Activated CD4-positive, alpha-beta T cell treated with anti-CD3 and anti-CD28 coated beads, Interleukin-2, amount 50 U/mL, for 24 hours (primary cell): Measurements from ENCODE around the gene ALDH1L1.

Experiments used
- DNase-seq, 2 donors: peaks; one replicate each; pipeline ENCODE4 v3.0.0-alpha.2; 2020; ENCODE audit warnings: low read depth in 1 of 2, low spot score in 1 of 2

Gene ALDH1L1

DNA sequence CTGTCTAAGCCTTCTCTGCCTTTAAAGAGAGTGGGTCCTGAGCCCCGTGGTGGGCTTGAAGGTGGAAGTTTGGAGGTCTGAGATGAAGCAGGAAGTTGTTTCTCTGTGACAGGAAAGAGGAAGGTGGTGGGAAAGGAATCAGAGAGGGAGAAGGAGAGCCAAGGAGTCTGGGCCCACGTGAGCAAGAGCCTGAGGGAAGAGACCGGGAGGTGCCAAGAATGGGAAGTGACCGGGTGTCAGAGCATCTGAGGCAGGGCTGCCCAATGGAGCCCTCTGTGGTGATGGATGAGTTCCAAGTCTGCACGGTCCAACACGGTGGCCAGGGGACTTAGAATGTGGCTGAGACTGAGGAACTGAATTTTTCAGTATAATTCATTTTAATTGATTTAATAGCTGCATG, 24.6 kb downstream of the ALDH1L1 start:
- DNase-seq = no peak

DNA sequence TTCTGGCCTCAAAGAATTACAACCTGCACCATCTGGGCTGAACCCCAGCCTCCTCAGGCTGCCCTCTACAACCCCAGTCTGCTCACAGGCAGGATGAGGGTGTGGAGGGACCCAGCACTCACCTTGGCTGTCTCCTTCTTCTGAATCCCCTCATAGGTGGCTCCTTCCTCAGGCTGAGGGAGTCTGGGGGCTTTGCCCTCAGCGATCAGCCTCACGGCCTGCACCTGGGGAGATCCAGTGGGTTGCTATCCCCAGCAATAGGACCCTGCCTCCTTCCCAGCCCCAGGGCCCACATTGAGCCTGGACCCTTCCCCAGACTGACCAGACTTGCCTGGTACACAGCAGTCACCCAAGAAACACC, 25.1 kb downstream of the ALDH1L1 start:
- DNase-seq = no peak

DNA sequence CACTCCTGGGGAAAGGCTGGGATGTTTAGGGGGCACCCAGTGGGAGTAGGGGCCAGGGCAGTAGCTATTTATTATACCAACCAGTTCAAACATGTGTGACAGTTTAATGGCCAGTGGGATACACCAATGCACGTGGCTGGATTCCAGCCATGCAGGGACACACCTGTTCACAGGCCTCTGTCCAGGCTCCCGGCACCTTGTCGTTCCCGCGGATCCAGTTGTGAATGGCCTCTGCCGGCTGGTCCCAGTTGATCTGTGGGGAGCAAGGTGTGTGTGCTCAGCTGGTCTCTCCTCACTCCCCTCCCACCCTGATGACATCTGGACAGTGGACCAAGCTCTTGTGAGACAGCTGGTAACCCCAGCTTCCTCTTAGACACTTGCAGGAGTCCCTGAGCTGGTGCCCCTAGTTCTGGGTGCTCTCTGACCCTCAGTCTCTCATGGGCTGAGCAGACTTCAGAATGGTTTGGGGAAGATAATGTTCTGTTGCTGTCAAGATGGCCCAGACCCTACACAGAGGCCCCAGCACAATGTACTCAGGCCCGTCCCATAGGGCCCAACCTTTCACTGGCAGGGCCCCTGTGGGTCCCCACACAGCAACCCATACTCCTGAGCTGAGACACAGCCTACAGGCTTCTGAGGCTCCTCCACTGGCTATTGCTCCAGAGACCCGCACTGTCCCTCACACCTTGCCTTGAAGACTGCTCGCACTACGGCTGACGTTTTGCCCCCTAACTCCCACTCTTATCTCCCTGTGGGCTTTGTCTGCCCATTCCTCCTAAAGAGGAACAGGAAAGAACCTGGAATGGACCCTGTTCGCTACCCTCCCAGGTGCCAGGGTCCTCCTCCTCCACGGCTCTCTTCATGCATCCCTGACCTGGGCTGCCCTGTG, 25.8 kb downstream of the ALDH1L1 start:
- no peak for DNase-seq

DNA sequence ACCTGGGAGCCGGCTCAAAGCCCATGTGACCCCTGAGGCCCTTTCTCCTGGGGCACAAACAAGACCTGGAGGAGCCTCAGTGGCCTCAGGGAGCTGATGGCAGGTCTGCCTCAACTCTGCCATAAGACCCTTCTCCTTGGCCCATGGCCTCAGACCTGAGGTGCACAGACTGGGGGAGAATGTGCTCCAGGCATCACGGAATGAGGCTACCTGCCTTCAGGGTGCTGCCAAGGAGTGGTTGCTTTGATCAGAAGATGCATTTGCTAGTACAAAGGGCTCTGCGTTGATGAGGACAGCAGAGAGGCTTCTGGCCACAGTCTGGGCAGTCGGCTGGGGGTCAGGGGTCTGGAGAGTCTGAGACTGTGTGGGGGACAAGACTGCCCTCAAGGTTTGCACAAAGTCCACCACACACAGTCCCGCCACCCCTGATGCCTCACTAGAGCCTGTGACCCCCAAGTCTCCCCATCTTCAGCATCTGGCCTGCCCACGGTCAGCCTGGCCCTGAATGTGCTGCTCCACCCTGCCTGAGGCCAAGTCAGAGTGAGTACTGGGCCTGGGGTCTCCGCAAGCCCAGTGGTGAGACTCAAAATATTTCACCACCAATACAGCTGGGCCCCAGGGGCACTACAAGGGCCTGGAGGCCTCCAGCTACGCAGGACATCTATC, 26.6 kb downstream of the ALDH1L1 start:
- DNase-seq = no peak

DNA sequence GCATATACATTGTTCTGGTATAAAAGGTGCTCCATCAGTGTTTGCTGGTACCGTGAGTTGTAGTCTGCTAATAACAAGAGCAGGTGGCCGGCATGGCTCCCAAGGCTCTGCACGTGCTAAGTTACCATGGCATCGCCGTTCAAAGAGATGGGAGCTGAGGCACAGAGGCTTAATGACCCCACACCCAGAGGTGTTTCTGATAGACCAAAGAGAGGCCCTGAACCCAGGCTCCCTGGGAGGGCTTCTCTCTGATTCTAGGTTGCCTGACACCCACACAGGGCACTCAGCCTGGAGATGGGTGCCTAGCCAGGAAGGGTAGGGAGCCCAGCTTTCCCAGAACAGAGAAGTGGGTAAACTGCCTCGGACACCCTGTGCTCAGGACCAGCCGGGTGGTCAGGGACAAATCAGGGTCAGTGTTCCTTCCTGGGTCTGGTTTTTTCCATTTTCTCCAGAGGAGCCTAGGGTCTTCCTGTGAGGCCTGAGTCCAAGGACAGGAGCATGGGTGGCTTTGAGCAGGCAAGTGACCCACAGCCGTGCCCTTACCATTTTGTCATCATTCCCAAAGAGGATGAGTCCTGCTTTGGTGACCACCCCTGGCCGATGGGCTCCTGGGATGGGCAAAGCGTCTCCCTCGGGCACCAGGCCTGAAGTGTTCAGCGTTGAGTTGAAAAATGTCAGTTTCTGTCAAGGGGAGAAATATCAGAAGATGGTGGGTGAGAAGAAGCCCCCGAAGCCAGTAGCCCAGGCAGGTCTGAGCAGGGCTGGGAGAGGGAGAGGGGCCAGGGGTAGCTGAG, 27.3 kb downstream of the ALDH1L1 start:
- DNase-seq = no peak

DNA sequence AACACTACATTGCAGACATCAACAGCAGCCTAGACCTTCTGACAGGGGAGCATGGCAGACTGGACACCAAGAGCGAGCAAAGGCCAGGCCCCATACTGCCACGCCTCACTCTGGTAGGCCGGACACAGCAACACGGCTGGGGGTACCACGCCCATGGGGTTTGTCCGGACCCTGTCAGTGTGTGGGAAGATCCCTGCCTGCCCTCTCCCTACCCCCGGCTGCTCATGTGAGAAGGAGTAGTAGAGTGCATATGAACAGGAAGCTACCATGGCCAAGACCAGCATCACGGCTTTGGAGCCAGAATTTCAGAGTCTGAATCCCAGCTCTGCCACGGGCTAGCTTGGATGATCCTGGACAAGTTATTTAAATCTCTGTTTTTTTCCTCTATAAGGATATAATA, 27.9 kb downstream of the ALDH1L1 start:
- DNase-seq = no peak

DNA sequence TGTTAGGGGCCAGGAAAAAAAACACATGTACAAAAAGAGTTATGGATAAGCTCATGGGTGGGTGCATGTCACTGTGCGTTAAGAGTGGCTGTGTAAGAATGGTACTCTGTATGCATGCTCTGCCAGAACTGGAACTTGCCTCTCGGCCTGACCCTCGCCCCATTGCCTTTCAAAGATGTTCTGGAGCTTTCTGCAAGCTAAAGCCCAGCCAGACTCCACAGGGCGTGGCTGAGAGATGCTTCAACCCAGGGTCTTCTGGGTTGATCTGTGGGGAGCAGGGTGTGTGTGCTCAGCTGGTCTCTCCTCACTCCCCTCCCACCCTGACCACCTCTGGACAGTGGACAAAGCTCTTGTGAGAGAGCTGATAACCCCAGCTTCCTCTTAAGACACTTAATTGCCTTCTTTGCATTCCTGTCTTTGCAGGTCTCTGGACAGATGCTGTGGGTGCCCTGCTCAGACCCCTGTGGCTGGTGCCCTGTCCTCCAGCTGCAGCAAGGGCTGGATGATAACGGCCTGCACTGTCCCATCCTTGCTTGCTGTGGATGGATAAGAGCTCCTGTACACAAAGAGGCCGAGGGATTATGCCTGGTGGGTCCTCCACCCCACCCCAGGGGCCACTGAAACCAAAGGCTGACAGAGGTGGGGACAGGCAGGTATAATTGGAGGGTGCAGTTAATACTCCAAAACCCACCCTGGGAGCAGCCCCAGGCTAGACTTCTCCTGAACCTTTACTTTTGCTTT, 28.7 kb downstream of the ALDH1L1 start:
- DNase-seq = no peak

DNA sequence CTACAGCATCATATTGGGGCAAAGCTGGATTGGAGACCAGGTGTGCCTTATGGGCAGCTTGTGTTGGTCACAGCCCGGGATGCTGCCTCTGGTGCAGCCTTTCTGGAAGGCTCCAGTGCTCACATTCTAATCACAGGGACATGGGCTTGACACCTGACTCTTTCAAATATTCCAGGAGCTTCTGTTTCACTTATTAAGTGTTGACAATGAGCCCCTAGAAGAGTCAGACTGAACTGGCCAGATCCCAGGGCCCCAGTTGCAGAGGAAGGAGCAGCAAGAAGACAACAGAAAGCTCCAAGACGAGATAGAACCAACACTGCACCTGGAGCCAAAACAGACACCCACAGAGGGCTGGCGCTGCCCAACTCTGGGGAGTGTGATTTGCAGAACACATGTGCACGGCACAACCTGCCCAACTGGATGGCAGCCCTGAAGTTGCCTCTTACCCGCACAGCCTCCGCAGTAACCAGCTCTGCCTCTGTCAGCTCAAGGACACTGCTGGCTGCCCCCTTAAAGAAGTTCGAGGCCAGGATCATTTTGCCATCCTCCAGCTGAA, 30.3 kb downstream of the ALDH1L1 start:
- no peak for DNase-seq

DNA sequence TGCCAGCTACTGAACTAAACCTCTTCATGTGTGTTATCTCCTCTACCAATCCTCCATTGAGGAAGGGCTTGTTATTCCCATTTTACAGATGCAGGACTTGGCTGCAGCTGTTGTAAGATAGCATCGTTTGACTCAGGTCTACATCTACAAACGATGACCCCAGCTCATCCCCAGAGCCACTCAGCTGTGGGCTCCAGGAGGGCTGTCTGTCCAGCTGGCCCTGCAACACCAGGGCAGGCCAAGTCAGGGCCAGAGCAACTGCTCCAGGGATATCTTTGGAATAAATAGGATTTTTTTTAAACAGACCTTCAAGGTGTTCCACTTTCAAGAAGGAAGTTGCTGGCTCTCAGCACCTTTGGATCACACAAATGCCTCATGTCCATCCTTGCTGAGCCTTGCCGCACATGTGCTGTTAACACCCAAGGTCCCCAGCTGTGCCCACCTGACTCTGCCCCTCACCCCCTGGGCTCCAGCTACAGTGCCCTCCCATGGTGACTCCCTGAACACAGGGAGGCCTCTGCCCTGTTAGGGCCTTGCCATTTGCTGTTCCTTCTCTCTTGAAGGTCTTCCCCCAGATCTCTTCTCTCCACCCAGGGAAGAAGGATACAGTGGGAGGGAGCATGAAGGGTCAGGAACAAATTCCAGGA, 31.0 kb downstream of the ALDH1L1 start:
- no peak for DNase-seq

DNA sequence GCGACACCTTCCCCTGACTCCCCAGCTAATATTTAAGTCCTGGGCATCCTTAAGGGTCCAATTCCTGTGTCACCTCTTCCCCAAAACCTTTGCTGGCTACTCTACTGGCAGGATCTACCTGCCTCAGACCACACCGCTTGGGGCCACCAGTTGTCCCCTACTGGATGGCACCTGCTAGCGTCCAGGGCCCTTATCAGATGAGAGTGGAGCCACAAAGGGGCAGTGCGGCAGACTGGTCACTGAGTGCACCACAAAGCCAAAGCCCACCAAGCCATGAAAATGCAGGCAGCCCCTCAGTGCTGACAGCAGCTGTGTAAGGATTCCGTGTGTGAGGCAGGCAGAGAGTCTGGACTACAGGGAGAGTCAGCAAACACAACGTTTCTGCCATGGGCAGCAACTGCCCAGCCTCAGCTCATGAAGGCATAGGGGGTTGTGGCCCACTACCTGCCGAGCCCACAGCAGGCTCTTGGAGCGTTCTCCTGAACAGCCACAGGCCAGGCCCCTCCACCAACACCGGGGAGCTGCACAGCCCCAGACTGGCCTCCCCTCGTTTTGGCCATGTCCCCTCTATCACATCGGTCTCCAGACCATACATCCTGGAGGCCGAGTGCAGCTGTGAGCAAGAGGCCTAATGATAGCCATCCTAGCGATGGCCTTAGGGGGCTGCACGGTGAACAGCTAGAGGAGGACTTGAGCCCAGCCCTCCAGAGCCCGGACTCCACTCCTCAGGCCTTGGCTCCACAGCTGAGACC, 32.3 kb downstream of the ALDH1L1 start:
- no peak for DNase-seq

DNA sequence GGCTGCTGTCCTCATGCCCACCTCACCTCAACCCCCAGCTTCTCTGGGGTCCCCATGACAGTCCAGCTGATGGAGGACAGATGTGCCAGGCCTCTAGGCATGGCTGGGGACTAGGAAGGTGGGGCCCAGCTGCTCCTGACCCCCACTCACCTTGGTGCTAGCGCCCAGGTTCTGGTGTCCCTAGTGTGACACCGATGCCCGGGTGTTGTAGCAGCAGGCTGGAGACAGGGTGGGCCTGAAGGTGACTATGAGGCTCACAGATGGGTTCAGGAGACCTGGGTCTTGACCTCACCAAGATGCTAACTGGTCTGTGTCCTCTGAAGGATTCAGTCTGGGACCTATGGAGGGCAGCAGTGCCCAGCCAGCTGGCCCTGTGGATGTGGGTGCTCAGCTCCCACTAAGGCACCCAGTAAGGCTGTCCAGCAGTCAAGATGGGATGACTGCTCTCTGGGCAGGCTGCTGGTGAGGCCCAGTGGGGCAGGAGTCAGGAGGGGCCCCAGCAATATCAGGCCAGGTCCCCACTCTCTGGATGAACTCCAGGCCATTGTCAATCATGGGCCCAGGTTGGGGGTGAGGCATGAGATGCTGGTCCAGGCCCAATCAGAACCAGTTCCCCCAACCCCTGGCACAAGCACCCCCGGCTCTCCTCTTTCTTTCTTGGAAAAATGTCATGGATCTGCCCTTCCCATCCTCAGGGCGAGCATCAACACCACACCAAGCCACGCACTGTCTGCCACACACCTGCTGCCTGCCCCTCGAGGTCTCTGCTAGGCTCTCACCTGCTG, 33.0 kb downstream of the ALDH1L1 start:
- DNase-seq = no peak

DNA sequence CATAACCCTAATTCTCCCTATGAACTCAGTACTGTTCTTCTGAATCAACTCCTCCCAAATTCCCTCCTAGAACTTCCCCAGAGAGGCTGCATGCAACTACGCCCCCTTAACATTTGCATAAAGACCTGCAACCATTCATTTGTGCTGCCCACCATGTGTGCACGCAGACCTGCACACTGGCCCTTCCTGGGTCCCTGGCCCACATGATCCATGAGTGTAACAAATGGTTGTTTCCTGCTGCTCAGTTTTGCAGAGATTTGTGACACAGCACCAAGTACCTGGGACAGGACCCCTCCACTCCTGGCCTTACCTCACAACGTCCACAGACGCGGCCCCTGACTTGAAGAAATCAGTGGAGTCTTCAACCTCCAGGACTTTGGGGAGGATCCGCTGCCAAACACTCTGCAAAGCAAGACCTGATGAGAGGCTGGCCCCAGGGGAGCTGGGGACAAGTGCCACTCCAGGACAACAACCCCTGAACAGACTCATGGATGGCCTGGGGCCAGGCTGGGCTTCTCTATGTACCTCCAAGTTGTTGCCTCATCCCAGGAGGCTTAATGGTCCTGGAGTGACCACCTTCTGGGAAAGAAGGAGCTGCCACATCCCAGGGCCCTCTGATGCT, 33.8 kb downstream of the ALDH1L1 start:
- DNase-seq = no peak

DNA sequence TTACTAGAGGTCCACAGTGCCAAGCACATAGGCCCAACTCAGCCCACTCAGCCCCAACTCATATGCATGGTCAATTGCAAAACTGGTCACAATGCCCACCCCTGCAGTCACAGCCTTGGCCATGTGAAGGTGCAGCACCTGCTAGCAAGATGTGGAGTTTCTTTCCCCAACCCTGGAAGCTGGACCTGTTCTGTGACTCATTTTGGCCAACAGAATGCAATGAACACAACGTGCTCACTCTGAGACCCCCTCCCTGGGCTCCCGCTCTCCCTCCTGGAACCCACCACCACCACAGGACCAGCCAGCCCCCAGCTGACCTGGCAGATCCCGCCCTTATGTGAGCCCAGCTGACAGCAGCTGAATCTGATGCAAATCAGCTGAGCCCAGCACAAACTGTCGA, 34.4 kb downstream of the ALDH1L1 start:
- no peak for DNase-seq

DNA sequence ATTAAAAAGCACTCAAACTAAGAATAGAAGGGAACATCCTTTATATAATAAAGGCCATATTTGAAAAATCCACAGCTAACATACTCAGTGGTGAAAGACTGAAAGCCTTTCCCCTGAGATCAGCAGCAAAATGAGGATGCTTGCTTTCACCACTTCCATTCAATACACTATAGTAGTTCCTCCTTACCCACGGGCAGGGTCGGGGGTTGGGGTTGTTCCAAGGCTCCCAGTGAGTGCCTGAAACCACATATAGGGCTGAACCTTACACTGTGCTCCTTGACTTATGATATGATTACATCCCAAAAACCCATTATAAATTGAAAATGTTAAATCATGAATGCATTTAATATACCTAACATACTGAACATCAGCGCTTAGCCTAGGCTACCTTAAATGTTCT, 37.7 kb downstream of the ALDH1L1 start:
- no peak for DNase-seq

DNA sequence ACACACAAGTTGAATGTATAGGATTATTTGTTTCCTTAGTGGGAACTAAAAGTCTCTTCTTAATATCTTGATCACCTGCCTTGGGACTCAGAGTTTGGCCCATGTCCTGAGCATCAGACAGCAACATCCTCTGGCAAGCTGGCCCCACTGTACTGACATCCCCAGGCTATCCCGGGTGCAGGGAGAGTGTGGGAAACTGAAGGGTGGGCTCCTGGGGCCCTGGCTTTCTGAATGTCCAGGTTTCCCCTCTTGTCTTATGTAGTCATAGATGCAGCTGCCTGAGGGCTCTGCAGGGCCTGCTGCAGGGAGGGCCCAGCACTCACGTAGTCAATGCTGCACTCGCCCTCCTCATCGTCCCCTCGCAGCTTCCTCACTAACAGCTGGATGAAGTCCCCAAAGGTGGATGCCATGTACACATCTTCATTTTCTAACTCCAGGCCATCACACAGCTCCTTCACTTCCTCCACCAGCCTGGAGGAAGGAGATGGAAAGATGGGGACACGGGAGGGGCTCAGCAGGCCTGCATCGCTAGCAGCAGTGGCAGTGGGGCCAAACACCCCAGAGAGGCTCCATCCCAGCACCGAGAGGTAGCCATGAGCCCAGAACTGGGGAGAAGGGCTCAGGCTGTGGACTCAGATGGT, 42.8 kb downstream of the ALDH1L1 start:
- no peak for DNase-seq

DNA sequence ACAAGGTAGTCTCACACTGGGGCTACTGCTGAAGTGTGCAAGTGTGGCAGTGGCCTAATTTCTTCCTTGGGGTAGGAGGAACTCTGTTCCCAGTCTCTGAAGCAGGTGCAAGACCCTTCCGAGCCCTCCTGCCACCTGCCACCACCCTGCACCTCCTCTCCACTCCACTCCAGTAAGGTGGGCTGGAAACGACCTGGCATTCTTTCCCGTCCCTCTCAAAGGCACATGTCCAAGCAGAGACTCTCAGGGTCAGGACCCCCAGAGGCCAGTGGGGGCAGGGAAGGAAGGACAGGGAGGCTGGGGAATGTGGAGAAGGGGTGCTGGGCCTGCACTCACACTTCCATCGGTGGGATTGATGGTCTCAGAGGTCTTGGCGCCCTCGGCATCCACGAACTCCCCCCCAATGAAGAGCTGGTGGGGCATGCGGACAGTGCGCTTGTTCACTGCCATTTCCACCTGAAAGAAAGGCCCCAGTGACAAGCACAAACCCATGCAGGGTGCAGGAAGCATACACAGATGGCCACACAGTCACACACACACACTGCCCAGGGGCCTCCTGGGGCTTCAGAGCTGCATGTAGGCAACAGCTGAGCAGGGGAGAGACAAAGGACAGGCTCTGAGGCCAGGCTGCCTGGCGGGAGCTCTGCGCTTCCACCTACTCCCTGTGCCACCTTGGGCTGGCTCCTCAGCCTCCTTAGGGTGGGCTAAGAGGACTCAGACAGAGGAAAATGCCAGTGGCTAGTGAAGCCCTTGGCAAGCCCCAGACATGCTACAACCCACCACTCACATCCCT, 43.8 kb downstream of the ALDH1L1 start:
- no peak for DNase-seq

DNA sequence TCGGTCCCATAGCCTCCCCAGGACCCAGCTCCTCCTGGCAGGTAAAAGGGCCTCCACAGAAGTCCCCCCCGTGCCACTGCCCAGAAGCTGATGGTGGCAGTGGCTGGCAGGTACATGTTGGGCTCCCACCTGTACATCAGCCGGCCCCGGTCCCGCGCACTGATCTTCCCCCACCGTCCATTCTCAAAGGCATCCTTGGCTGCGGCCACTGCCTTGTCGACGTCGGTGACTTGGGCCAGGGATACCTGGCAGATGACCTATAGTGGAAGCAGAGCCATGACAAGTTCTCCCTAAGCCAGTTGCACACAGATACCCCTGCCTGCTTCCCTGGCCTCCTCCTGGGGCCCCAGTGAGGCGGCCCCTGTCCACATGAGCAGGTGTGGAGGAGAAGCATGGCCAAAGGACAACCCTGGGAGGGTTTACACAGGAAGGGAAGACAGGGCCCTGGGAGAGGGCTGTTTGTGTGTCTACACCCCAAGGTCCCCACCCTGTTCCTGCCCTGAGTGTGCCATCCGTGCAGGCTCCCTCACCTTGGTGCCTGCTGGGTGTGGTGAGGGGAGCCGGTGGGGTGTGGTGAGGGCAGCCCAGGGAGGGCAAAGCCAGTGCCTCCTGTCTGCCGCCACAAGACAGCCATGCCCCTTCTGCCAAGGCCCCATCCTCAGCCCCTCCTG, 44.8 kb downstream of the ALDH1L1 start:
- DNase-seq = no peak
